Measurements from ENCODE around the gene ADAMTSL4. TPM values are rescaled to one million over a fixed set of nuclear protein-coding genes. Genes with fewer than 3 reads are reported as not detected.
A peak's percentile ranks its signal among the peaks of the same experiment; 100 is the strongest.

The ADAMTSL4 gene
- total and polyA plus RNA-seq, 9 of the 15 experiments (the other 6 are each of a cell fraction or from before 2014, with no cell fraction given) = 12.7 to 212 (median 35.6) TPM

- TF ChIP-seq DLX4 (CRISPR knock-in tag; IDR thresholded peaks at IDR 0.05) = no peak
- no peak for TF ChIP-seq PHB2 (IDR thresholded peaks at IDR 0.05; ENCODE audit: low read depth)
- TF ChIP-seq ZNF57 (CRISPR knock-in tag; IDR thresholded peaks at IDR 0.05) = no peak
- no peak for TF ChIP-seq ILF3 (IDR thresholded peaks at IDR 0.05; ENCODE audit: borderline replicate concordance)
- TF ChIP-seq, protein P1, sequence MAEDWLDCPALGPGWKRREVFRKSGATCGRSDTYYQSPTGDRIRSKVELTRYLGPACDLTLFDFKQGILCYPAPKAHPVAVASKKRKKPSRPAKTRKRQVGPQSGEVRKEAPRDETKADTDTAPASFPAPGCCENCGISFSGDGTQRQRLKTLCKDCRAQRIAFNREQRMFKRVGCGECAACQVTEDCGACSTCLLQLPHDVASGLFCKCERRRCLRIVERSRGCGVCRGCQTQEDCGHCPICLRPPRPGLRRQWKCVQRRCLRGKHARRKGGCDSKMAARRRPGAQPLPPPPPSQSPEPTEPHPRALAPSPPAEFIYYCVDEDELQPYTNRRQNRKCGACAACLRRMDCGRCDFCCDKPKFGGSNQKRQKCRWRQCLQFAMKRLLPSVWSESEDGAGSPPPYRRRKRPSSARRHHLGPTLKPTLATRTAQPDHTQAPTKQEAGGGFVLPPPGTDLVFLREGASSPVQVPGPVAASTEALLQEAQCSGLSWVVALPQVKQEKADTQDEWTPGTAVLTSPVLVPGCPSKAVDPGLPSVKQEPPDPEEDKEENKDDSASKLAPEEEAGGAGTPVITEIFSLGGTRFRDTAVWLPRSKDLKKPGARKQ (CRISPR knock-in tag; IDR thresholded peaks at IDR 0.05) = no peak
- no peak for TF ChIP-seq NFATC3 (IDR thresholded peaks at IDR 0.05)
- TF ChIP-seq CEBPG (CRISPR knock-in tag; IDR thresholded peaks at IDR 0.05) = peak; percentile 97
- TF ChIP-seq CEBPG (tag; conservative IDR thresholded peaks at IDR 0.05 in 1 of 2, IDR thresholded peaks at IDR 0.05 in 1 of 2) = peak; percentile 96
- no peak for TF ChIP-seq SRSF1 (IDR thresholded peaks at IDR 0.05; ENCODE audit: low read depth, low read length)
- peak; percentile 71; the same call in 1 of the 2 replicates for TF ChIP-seq NBN (IDR thresholded peaks at IDR 0.05; ENCODE audit: low read depth)
- TF ChIP-seq EHMT2 (IDR thresholded peaks at IDR 0.05) = no peak
- no peak for TF ChIP-seq ZNF436 (CRISPR knock-in tag; IDR thresholded peaks at IDR 0.05)
- no peak for TF ChIP-seq MTA2 (IDR thresholded peaks at IDR 0.05; ENCODE audit: low read depth)
- no peak for TF ChIP-seq KLF6 (CRISPR knock-in tag; IDR thresholded peaks at IDR 0.05; ENCODE audit: borderline replicate concordance)
- TF ChIP-seq ZSCAN32 (CRISPR knock-in tag; IDR thresholded peaks at IDR 0.05) = no peak
- peak; percentile 59; the same call in 1 of the 2 replicates for TF ChIP-seq MYNN (IDR thresholded peaks at IDR 0.05)
- TF ChIP-seq MYNN (CRISPR knock-in tag; IDR thresholded peaks at IDR 0.05) = no peak
- no peak for TF ChIP-seq BRD9 (IDR thresholded peaks at IDR 0.05; ENCODE audit: low read depth, partially characterized antibody)
- no peak for TF ChIP-seq ZNF253 (CRISPR knock-in tag; conservative IDR thresholded peaks at IDR 0.05)
- TF ChIP-seq GATA2 (CRISPR knock-in tag; IDR thresholded peaks at IDR 0.05) = no peak
- TF ChIP-seq ZNF398 (CRISPR knock-in tag; IDR thresholded peaks at IDR 0.05) = no peak
- TF ChIP-seq FOS (IDR thresholded peaks at IDR 0.05; ENCODE audit: extremely low read depth, insufficient read length) = no peak
- no peak for TF ChIP-seq ETV5 (CRISPR knock-in tag; IDR thresholded peaks at IDR 0.05; ENCODE audit: low read depth)
- no peak for TF ChIP-seq ZFX (CRISPR knock-in tag; IDR thresholded peaks at IDR 0.05)
- no peak for TF ChIP-seq U2AF1 (optimal IDR thresholded peaks at IDR 0.05; ENCODE audit: low read depth, low read length)
These were observed 3.1 kb downstream of the ADAMTSL4 start (continued) for GRCh38 chr1:150552128-150552910.

Measured in K562 (cell line).